DND-41 (cell line): Measurements from ENCODE around the gene PAK4.
"Not testable (repeated sequence)": the region's sequence is repeated elsewhere in the genome, so short reads cannot be mapped to it uniquely, and the experiment has no call there.

Source experiments
- ATAC-seq: fragments of 200-7000 bp; cut with Tn5 transposase; 3 replicates; pipeline ENCODE4 v1.9.1; 2021; ENCODE audit warnings: low read depth; ENCODE audit not compliant: insufficient read depth
- DNase-seq: peaks from one replicate; pipeline ENCODE4 v3.0.0-alpha.2; 2020
- H2AFZ ChIP-seq: 2 replicates; pipeline ENCODE4 v1.6.0; 2012; ENCODE audit warnings: low read depth, low read length
- H3K27ac ChIP-seq: 2 replicates; pipeline ENCODE4 v1.5.1; 2012; ENCODE audit warnings: low read length, inconsistent platforms
- H3K27me3 ChIP-seq: fragments of 200-600 bp; sonication (generic); 2 replicates; pipeline ENCODE4 v1.6.0; 2012; ENCODE audit warnings: low read length, mild to moderate bottlenecking, inconsistent platforms; ENCODE audit not compliant: insufficient read depth, poor library complexity
- H3K36me3 ChIP-seq: 2 replicates; pipeline ENCODE4 v1.5.1; 2012; ENCODE audit warnings: low read length, inconsistent platforms; ENCODE audit not compliant: insufficient read depth
- H3K4me1 ChIP-seq: 2 replicates; pipeline ENCODE4 v1.5.1; 2012; ENCODE audit warnings: mild to moderate bottlenecking, low read length; ENCODE audit not compliant: insufficient read depth
- H3K4me2 ChIP-seq: 2 replicates; pipeline ENCODE4 v1.6.0; 2012; ENCODE audit warnings: mild to moderate bottlenecking, moderate library complexity, low read length, inconsistent platforms; ENCODE audit not compliant: insufficient read depth
- H3K4me3 ChIP-seq, 2 experiments: fragments of 200-600 bp in 1 of 2; shearing (Covaris generic) in 1 of 2; 2 replicates each; pipeline ENCODE4 v1.5.1; 2012 to 2016; ENCODE audit warnings: inconsistent platforms in 2 of 2, low read length in 2 of 2, mild to moderate bottlenecking in 2 of 2, low read depth in 1 of 2, moderate library complexity in 1 of 2
- H3K79me2 ChIP-seq: 2 replicates; pipeline ENCODE4 v1.6.0; 2012; ENCODE audit warnings: low read length, inconsistent platforms; ENCODE audit not compliant: insufficient read depth
- H3K9ac ChIP-seq: 2 replicates; pipeline ENCODE4 v1.6.0; 2012; ENCODE audit warnings: low read depth, mild to moderate bottlenecking, inconsistent platforms, low read length, moderate library complexity
- H3K9me3 ChIP-seq: 2 replicates; pipeline ENCODE4 v1.5.1; 2012; ENCODE audit warnings: low read length, moderate library complexity, mild to moderate bottlenecking, inconsistent platforms; ENCODE audit not compliant: insufficient read depth, severe bottlenecking
- H4K20me1 ChIP-seq: 2 replicates; pipeline ENCODE4 v1.6.0; 2012; ENCODE audit warnings: low read length; ENCODE audit not compliant: insufficient read depth
- EZH2 ChIP-seq: IDR thresholded peaks from 3 replicates; pipeline ENCODE4 v1.6.1; 2012; ENCODE audit warnings: borderline replicate concordance, low read depth, mild to moderate bottlenecking, moderate library complexity, low read length, inconsistent platforms; ENCODE audit not compliant: severe bottlenecking
- TF ChIP-seq, protein P1 (sequence below): IDR thresholded peaks from 2 replicates; pipeline ENCODE4 v1.5.1; 2012; ENCODE audit warnings: borderline replicate concordance, low read length, moderate library complexity, mild to moderate bottlenecking; ENCODE audit not compliant: poor library complexity, severe bottlenecking; ENCODE audit errors: extremely low read depth

Gene PAK4

DNA sequence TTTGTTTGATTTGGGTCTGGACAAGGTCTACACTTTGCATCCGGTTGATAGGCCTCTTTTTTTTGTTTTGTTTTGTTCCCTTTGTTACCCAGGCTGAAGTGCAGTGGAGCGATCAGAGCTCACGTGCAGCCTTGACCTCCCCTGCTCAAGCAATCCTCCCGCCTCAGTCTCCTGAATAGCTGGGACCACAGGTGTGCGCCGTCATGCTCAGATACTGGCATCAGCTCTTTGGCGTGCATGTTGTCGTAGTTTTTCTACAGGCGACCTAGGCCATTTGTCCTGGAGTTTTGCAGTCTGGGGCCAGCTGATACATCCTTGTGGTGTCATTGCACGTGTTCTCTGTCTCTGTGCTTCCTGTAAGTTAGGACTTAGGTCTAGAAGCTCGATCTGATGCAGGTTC is 16.3 kb downstream of the PAK4 start:
- H3K4me2 ChIP-seq: no peak overlapping the region
- peaks cover 80% of the 10 kb centered on the region for H4K20me1 ChIP-seq
- no peak overlapping the region for H2AFZ ChIP-seq
- DNase-seq: no peak
- TF ChIP-seq, protein P1, sequence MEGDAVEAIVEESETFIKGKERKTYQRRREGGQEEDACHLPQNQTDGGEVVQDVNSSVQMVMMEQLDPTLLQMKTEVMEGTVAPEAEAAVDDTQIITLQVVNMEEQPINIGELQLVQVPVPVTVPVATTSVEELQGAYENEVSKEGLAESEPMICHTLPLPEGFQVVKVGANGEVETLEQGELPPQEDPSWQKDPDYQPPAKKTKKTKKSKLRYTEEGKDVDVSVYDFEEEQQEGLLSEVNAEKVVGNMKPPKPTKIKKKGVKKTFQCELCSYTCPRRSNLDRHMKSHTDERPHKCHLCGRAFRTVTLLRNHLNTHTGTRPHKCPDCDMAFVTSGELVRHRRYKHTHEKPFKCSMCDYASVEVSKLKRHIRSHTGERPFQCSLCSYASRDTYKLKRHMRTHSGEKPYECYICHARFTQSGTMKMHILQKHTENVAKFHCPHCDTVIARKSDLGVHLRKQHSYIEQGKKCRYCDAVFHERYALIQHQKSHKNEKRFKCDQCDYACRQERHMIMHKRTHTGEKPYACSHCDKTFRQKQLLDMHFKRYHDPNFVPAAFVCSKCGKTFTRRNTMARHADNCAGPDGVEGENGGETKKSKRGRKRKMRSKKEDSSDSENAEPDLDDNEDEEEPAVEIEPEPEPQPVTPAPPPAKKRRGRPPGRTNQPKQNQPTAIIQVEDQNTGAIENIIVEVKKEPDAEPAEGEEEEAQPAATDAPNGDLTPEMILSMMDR: no peak
- TF ChIP-seq EZH2: no peak
- no peaks in the 10 kb centered on the region for H3K36me3 ChIP-seq
- no peak overlapping the region for H3K27ac ChIP-seq
- peaks cover 92% of the 10 kb centered on the region for H3K79me2 ChIP-seq
- H3K27me3 ChIP-seq: no peaks in the 10 kb centered on the region
- ATAC-seq: no peak
- no peak overlapping the region for H3K4me3 ChIP-seq
- no peaks in the 10 kb centered on the region for H3K9me3 ChIP-seq
- no peaks in the 10 kb centered on the region for H3K4me1 ChIP-seq
- no peak overlapping the region for H3K9ac ChIP-seq

DNA sequence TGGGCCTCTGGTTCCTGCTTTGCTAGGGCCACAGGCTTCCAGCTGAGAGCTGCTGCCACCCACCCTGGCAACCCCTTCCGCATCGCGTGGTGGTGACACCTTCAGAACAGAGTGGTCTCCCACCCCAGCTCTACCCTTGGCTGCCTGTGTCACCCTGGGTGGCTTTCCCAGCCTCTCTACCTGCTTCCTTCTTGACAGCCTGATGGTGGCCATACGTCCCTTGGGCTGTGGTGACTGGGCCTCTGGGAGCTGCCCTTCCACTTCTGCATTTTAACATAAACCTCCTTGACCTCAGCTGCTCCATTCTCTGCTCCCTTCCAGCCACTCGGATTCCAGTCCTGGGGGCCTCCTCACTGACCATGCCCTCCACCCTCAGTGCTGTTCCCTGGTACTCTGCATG is 17.0 kb downstream of the PAK4 start:
- Histone ChIP-seq H3K4me2 (no peak overlapping the region), H3K79me2 (peaks cover 92% of the 10 kb centered on the region)
- DNase-seq: no peak

DNA sequence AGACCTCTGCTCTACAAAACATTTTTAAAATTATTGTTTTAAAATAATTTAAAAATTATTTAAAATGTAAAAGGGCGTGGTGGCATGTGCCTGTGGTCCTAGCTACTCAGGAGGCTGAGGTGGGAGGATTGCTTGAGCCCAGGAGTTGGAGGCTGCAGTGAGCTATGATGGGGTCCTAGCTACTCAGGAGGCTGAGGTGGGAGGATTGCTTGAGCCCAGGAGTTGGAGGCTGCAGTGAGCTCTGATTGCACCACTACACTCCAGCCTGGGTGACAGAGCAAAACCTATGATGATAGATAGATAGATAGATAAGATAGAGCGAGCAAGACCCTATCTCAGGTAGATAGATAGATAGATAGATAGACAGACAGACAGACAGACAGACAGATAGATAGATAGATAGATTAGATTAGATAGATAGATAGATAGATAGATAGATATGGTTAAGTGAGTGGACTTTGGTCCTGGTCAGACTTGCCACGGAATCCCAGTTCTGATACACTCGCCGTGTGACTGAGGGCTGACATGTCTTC is 18.2 kb downstream of the PAK4 start:
- not testable (repeated sequence) for H3K9me3 ChIP-seq, H3K4me3 ChIP-seq, H3K9ac ChIP-seq, H3K4me1 ChIP-seq, H3K4me2 ChIP-seq, DNase-seq, H2AFZ ChIP-seq, ATAC-seq, H3K27ac ChIP-seq, H3K36me3 ChIP-seq, H3K27me3 ChIP-seq
- Histone ChIP-seq H4K20me1 (peaks cover 72% of the 10 kb centered on the region), H3K79me2 (peaks cover 91% of the 10 kb centered on the region)

More for the DNA sequence above, 17.0 kb downstream of the PAK4 start:
- ATAC-seq: no peak
- no peak for TF ChIP-seq EZH2
- TF ChIP-seq, protein P1: no peak
- H3K4me1 ChIP-seq: no peaks in the 10 kb centered on the region
- H4K20me1 ChIP-seq: peaks cover 79% of the 10 kb centered on the region
- H3K9me3 ChIP-seq: no peaks in the 10 kb centered on the region
- H2AFZ ChIP-seq: no peak overlapping the region
- no peaks in the 10 kb centered on the region for H3K27me3 ChIP-seq
- no peak overlapping the region for H3K27ac ChIP-seq
- H3K36me3 ChIP-seq: no peaks in the 10 kb centered on the region
- no peak overlapping the region for H3K4me3 ChIP-seq
- no peak overlapping the region for H3K9ac ChIP-seq

DNA sequence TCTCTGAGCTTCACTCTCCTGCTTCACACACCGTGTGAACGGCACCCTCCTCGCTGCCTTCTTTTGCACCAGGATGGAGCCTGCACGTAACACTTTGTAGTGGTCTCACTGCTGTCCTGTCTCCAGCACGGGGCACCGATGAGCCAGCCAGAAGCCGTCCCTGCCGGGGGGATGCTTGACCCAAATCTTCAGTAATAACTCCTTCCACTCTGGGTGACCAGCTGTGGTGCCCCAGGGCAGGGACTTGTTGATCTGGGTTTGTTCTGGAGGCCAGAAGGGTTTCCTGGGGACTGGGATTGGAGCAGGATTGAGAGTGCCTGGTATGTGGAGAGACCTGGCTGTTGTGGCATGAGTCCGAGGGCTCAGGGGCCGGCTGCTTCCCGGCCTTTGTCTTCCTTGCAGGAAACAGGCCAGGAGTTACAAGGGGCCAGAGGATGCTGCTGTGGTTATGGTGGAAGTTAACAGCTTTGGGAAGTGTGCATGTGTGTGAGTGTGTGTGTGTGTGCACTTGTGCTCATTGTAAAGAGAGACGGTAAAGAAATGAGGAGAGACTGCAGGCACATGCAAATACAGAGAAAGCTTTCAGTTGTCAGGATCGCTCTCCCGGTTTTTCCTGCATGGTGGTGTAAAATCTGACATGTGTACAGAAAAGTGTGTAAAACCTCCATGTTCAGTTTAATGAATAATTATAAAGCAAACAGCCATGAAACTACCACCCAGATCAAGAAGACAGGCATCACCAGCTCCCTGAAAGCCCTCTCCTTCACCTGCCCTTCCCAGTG is 18.9 kb downstream of the PAK4 start:
- H3K27ac ChIP-seq: no peak overlapping the region
- no peak for DNase-seq

More for the DNA sequence above, 18.9 kb downstream of the PAK4 start:
- TF ChIP-seq, protein P1: no peak
- no peak for TF ChIP-seq EZH2
- no peaks in the 10 kb centered on the region for H3K4me1 ChIP-seq
- H3K4me3 ChIP-seq: no peak overlapping the region
- H3K27me3 ChIP-seq: no peaks in the 10 kb centered on the region
- peaks cover 90% of the 10 kb centered on the region for H3K79me2 ChIP-seq
- H4K20me1 ChIP-seq: peaks cover 70% of the 10 kb centered on the region
- no peak for ATAC-seq
- no peak overlapping the region for H3K4me2 ChIP-seq
- H3K36me3 ChIP-seq: 0 out of 2 replicates have a peak, but pooled peaks cover 5% of the 10 kb centered on the region
- no peak overlapping the region for H3K9ac ChIP-seq
- no peaks in the 10 kb centered on the region for H3K9me3 ChIP-seq
- H2AFZ ChIP-seq: no peak overlapping the region
